Panc1 (cell line): ENCODE data around the gene NLRP6.

Experiments used
- POLR2AphosphoS5 ChIP-seq: IDR thresholded peaks from 2 replicates; pipeline ENCODE4 v1.6.1; 2012; ENCODE audit warnings: mild to moderate bottlenecking, low read depth, low read length, moderate library complexity
- SIN3A ChIP-seq: IDR thresholded peaks from 2 replicates; pipeline ENCODE4 v1.6.1; 2012; ENCODE audit warnings: low read depth, mild to moderate bottlenecking, low read length, moderate library complexity, borderline replicate concordance; ENCODE audit not compliant: insufficient read depth
- TCF7L2 ChIP-seq: IDR thresholded peaks from 2 replicates; pipeline ENCODE4 v1.6.1; 2011; ENCODE audit warnings: mild to moderate bottlenecking, low read depth, low read length, inconsistent platforms
- TF ChIP-seq, protein P1 (sequence below): fragments of 450-650 bp; IDR thresholded peaks from 2 replicates; pipeline ENCODE4 v1.5.1; 2017; ENCODE audit warnings: mild to moderate bottlenecking
- TF ChIP-seq, protein P2 (sequence below), 2 experiments: IDR thresholded peaks; 2 replicates each; pipeline ENCODE4 v1.6.1; 2011 to 2012; ENCODE audit warnings: low read depth in 2 of 2, control low read depth in 1 of 2, low read length in 1 of 2, mild to moderate bottlenecking in 1 of 2, moderate library complexity in 1 of 2; ENCODE audit not compliant: insufficient read depth in 1 of 2

DNA sequence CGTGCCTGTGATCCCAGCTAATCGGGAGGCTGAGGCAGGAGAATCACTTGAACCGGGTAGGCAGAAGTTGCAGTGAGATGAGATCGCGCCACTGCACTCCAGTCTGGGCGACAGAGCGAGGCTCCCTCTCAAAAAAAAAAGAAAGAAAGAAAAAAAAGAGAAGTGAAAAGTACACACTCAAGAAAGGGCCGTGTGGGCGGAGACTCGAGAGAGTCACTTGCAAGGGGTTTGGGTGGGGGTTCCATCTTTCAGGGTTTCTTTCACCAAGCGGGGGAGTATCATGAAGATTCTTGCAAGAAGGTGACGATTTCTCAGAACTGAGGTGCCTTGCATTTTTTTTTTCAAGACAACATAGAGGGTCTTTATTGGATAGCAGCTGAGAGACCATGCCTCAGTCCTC is 25.2 kb downstream of the NLRP6 start:
- TF ChIP-seq, protein P1, sequence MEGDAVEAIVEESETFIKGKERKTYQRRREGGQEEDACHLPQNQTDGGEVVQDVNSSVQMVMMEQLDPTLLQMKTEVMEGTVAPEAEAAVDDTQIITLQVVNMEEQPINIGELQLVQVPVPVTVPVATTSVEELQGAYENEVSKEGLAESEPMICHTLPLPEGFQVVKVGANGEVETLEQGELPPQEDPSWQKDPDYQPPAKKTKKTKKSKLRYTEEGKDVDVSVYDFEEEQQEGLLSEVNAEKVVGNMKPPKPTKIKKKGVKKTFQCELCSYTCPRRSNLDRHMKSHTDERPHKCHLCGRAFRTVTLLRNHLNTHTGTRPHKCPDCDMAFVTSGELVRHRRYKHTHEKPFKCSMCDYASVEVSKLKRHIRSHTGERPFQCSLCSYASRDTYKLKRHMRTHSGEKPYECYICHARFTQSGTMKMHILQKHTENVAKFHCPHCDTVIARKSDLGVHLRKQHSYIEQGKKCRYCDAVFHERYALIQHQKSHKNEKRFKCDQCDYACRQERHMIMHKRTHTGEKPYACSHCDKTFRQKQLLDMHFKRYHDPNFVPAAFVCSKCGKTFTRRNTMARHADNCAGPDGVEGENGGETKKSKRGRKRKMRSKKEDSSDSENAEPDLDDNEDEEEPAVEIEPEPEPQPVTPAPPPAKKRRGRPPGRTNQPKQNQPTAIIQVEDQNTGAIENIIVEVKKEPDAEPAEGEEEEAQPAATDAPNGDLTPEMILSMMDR = no peak
- TF ChIP-seq, protein P2, sequence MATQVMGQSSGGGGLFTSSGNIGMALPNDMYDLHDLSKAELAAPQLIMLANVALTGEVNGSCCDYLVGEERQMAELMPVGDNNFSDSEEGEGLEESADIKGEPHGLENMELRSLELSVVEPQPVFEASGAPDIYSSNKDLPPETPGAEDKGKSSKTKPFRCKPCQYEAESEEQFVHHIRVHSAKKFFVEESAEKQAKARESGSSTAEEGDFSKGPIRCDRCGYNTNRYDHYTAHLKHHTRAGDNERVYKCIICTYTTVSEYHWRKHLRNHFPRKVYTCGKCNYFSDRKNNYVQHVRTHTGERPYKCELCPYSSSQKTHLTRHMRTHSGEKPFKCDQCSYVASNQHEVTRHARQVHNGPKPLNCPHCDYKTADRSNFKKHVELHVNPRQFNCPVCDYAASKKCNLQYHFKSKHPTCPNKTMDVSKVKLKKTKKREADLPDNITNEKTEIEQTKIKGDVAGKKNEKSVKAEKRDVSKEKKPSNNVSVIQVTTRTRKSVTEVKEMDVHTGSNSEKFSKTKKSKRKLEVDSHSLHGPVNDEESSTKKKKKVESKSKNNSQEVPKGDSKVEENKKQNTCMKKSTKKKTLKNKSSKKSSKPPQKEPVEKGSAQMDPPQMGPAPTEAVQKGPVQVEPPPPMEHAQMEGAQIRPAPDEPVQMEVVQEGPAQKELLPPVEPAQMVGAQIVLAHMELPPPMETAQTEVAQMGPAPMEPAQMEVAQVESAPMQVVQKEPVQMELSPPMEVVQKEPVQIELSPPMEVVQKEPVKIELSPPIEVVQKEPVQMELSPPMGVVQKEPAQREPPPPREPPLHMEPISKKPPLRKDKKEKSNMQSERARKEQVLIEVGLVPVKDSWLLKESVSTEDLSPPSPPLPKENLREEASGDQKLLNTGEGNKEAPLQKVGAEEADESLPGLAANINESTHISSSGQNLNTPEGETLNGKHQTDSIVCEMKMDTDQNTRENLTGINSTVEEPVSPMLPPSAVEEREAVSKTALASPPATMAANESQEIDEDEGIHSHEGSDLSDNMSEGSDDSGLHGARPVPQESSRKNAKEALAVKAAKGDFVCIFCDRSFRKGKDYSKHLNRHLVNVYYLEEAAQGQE (IDR thresholded peaks at IDR 0.05; ENCODE audit: insufficient read depth in 1 of 2, low read depth in 2 of 2, low read length in 1 of 2) = no peak
- TF ChIP-seq POLR2AphosphoS5 = no peak
- TF ChIP-seq SIN3A = no peak
- TF ChIP-seq TCF7L2 = no peak
